H1 (cell line): ENCODE results near the gene L2HGDH. TPM values are rescaled to one million over a fixed set of nuclear protein-coding genes. Genes with fewer than 3 reads are reported as not detected.

Experiments used
- CTCF ChIA-PET: fragments of 300-600 bp; sonication (Branson Sonifier 250); formaldehyde crosslinking; loops from one replicate; lab custom pipeline; 2021; ENCODE audit not compliant: partially characterized antibody; lab: Charles Lee
- POLR2A ChIA-PET: fragments of 300-600 bp; sonication (Branson Sonifier 250); formaldehyde crosslinking; loops from one replicate; lab custom pipeline; 2021; ENCODE audit warnings: inconsistent platforms; ENCODE audit not compliant: partially characterized antibody; lab: Charles Lee
- DNase-seq, 2 experiments: peaks; one replicate each; pipeline versions ENCODE4 v3.0.0 to v3.0.0-alpha.2; 2010 to 2022; ENCODE audit warnings: low spot score in 2 of 2, low read depth in 1 of 2, mixed read lengths in 1 of 2
- FAIRE-seq: peaks from 2 replicates; lab custom pipeline; 2011; peaks lifted over from hg19 to GRCh38; lab: Jason Lieb, UNC
- H2AFZ ChIP-seq: 2 replicates; pipeline ENCODE4 v1.8.1; 2012; ENCODE audit warnings: low read length, inconsistent platforms
- H2AK5ac ChIP-seq: 2 replicates; pipeline ENCODE4 v1.6.1; 2013; ENCODE audit warnings: low read depth, low read length
- H2BK120ac ChIP-seq: replicated peaks from 2 replicates; pipeline ENCODE3; 2013; ENCODE audit warnings: low read depth, low read length, inconsistent platforms
- H2BK12ac ChIP-seq: 2 replicates; pipeline ENCODE4 v1.6.1; 2013; ENCODE audit warnings: low read depth, low read length
- H2BK15ac ChIP-seq: 2 replicates; pipeline ENCODE4 v1.6.1; 2013; ENCODE audit warnings: low read length
- H2BK20ac ChIP-seq: 2 replicates; pipeline ENCODE4 v1.6.1; 2013; ENCODE audit warnings: low read length
- H2BK5ac ChIP-seq: 2 replicates; pipeline ENCODE4 v1.6.1; 2013; ENCODE audit warnings: low read depth, low read length
- H3K14ac ChIP-seq: 2 replicates; pipeline ENCODE4 v1.6.1; 2013; ENCODE audit warnings: inconsistent platforms; ENCODE audit not compliant: insufficient read length
- H3K18ac ChIP-seq: 2 replicates; pipeline ENCODE4 v1.6.1; 2013; ENCODE audit warnings: low read length; ENCODE audit errors: extremely low read depth
- H3K23ac ChIP-seq: 2 replicates; pipeline ENCODE4 v1.6.1; 2013; ENCODE audit warnings: inconsistent platforms; ENCODE audit not compliant: insufficient read length
- H3K23me2 ChIP-seq: 2 replicates; pipeline ENCODE4 v1.6.1; 2013; ENCODE audit warnings: low read depth, low read length
- H3K27ac ChIP-seq: 2 replicates; pipeline ENCODE4 v1.6.1; 2011; ENCODE audit warnings: low read depth, low read length, inconsistent platforms
- H3K27me3 ChIP-seq, 4 experiments: replicated peaks in 1 of 4; 1 replicate in 1 of 4; 2 replicates in 3 of 4; pipeline versions ENCODE4 v1.6.1 to v1.8.1; 2011 to 2013; ENCODE audit warnings: low read length in 3 of 4, mild to moderate bottlenecking in 3 of 4, inconsistent platforms in 2 of 4, mixed read lengths in 2 of 4, moderate library complexity in 1 of 4; ENCODE audit not compliant: control insufficient read depth in 3 of 4, insufficient read depth in 3 of 4; ENCODE audit errors: extremely low read depth in 1 of 4
- H3K36me3 ChIP-seq, 4 experiments: 2 replicates each; pipeline versions ENCODE4 v1.6.1 to v1.8.1; 2011 to 2013; ENCODE audit warnings: mild to moderate bottlenecking in 4 of 4, low read length in 3 of 4, moderate library complexity in 2 of 4, control low read depth in 1 of 4, inconsistent platforms in 1 of 4; ENCODE audit not compliant: insufficient read depth in 4 of 4, control insufficient read depth in 2 of 4
- H3K4ac ChIP-seq: replicated peaks from 2 replicates; pipeline ENCODE3; 2013; ENCODE audit warnings: low read length, low read depth, mixed read lengths, inconsistent platforms; ENCODE audit not compliant: insufficient read length
- H3K4me1 ChIP-seq, 4 experiments: replicated peaks in 1 of 4; 1 replicate in 1 of 4; 2 replicates in 3 of 4; pipeline versions ENCODE4 v1.6.1 to v1.8.1; 2011 to 2013; ENCODE audit warnings: low read length in 3 of 4, inconsistent platforms in 2 of 4, mixed read lengths in 1 of 4; ENCODE audit not compliant: insufficient read depth in 4 of 4, control insufficient read depth in 3 of 4
- H3K4me2 ChIP-seq, 2 experiments: 2 replicates each; pipeline versions ENCODE4 v1.6.1 to v1.8.1; 2011 to 2013; ENCODE audit warnings: low read depth in 2 of 2, low read length in 2 of 2, control low read depth in 1 of 2, inconsistent platforms in 1 of 2, mild to moderate bottlenecking in 1 of 2; ENCODE audit not compliant: insufficient read depth in 1 of 2
- H3K4me3 ChIP-seq, 4 experiments: fragments of 200-600, 300-600 bp in 1 of 4; sonication (generic), shearing (Covaris generic), sonication (Bioruptor Twin) in 1 of 4; 2 replicates each; pipeline versions ENCODE4 v1.5.1 to v1.8.1; 2011 to 2016; ENCODE audit warnings: low read length in 4 of 4, low read depth in 3 of 4, control low read depth in 2 of 4, inconsistent platforms in 2 of 4, mild to moderate bottlenecking in 2 of 4, mixed read lengths in 1 of 4, moderate library complexity in 1 of 4; ENCODE audit not compliant: insufficient read depth in 2 of 4; ENCODE audit errors: extremely low read depth in 1 of 4
- H3K56ac ChIP-seq: replicated peaks from 2 replicates; pipeline ENCODE3; 2013; ENCODE audit warnings: low read depth, mild to moderate bottlenecking, mixed read lengths, low read length, inconsistent platforms; ENCODE audit not compliant: insufficient read length
- H3K79me1 ChIP-seq: 2 replicates; pipeline ENCODE4 v1.6.1; 2013; ENCODE audit warnings: low read depth, low read length, control low read depth
- H3K79me2 ChIP-seq, 2 experiments: 2 replicates each; pipeline versions ENCODE4 v1.6.1 to v1.8.1; 2012 to 2013; ENCODE audit warnings: low read length in 2 of 2, mild to moderate bottlenecking in 2 of 2, inconsistent platforms in 1 of 2; ENCODE audit not compliant: insufficient read depth in 2 of 2, control insufficient read depth in 1 of 2
- H3K9ac ChIP-seq, 4 experiments: replicated peaks in 1 of 4; 1 replicate in 1 of 4; 2 replicates in 3 of 4; pipeline versions ENCODE4 v1.6.1 to v1.8.1; 2011 to 2013; ENCODE audit warnings: low read depth in 3 of 4, low read length in 3 of 4, control low read depth in 2 of 4, mild to moderate bottlenecking in 2 of 4, moderate library complexity in 2 of 4, inconsistent platforms in 1 of 4; ENCODE audit errors: extremely low read depth in 1 of 4
- H3K9me3 ChIP-seq, 2 experiments: 2 replicates each; pipeline versions ENCODE4 v1.6.1 to v1.8.1; 2012 to 2013; ENCODE audit warnings: mild to moderate bottlenecking in 2 of 2, moderate library complexity in 2 of 2, control low read depth in 1 of 2, inconsistent platforms in 1 of 2, low read depth in 1 of 2, low read length in 1 of 2, mixed read lengths in 1 of 2; ENCODE audit not compliant: insufficient read depth in 2 of 2
- H4K20me1 ChIP-seq, 2 experiments: replicated peaks in 1 of 2; 2 replicates each; pipeline versions ENCODE3 to v1.8.1; 2011 to 2013; ENCODE audit warnings: inconsistent platforms in 2 of 2, low read length in 2 of 2, mild to moderate bottlenecking in 1 of 2; ENCODE audit not compliant: insufficient read depth in 2 of 2, control insufficient read depth in 1 of 2
- H4K5ac ChIP-seq: 2 replicates; pipeline ENCODE4 v1.6.1; 2013; ENCODE audit warnings: low read length, low read depth, mixed read lengths, inconsistent platforms; ENCODE audit not compliant: insufficient read length
- H4K8ac ChIP-seq: 2 replicates; pipeline ENCODE4 v1.8.0; 2013; ENCODE audit warnings: mild to moderate bottlenecking, moderate library complexity, low read length, inconsistent platforms; ENCODE audit not compliant: insufficient read depth; ENCODE audit errors: extremely low read depth
- H4K91ac ChIP-seq: replicated peaks from 2 replicates; pipeline ENCODE3; 2013; ENCODE audit warnings: low read length, mixed read lengths, inconsistent platforms; ENCODE audit not compliant: insufficient read length
- EP300 ChIP-seq, 2 experiments: IDR thresholded peaks; 1 replicate in 1 of 2; 2 replicates in 1 of 2; pipeline ENCODE4 v1.6.1; 2011 to 2012; ENCODE audit warnings: low read depth in 2 of 2, low read length in 2 of 2, mild to moderate bottlenecking in 2 of 2, borderline replicate concordance in 1 of 2, inconsistent platforms in 1 of 2, moderate library complexity in 1 of 2
- WGBS, 2 experiments: shearing (Covaris generic) in 1 of 2; methylation state at CpG; one replicate each; pipeline versions ENCODE4 v1.1.6 to v1.1.7; 2013 to 2015; ENCODE audit warnings: low lambda C conversion rate in 2 of 2, mixed read lengths in 2 of 2, inconsistent platforms in 1 of 2, low coverage in 1 of 2, missing lambda C conversion rate in 1 of 2; ENCODE audit not compliant: insufficient replicate concordance in 2 of 2, insufficient coverage in 1 of 2, insufficient read length in 1 of 2; ENCODE audit errors: extremely low coverage in 1 of 2, missing lambda C conversion rate in 1 of 2; 5-methylcytosine and 5-hydroxymethylcytosine counted together
- polyA plus RNA-seq, 7 experiments: library from polyadenylated mRNA; depleted of rRNA in 3 of 7; stranded (reverse) in 5 of 7; unstranded in 2 of 7; fragments of >200 nt in 5 of 7; fragments of 200-250 nt in 2 of 7; gene quantifications; 1 replicate in 5 of 7; 2 replicates in 1 of 7; 4 replicates in 1 of 7; pipeline versions ENCODE4 v1.2.1 to v1.2.3, GENCODE V29; 2011 to 2013; ENCODE audit warnings: missing spikeins in 2 of 7, mixed read lengths in 2 of 7
- total RNA-seq: library from RNA; stranded (reverse); fragmentation: NEBNext Ultra II Directional; extraction: Animal tissue kit (Norgen Biotek cat#: 25700); gene quantifications from 2 replicates; pipeline ENCODE4 v1.2.1, GENCODE V29; 2021
- TF ChIP-seq, protein P1 (sequence below): IDR thresholded peaks from 2 replicates; pipeline ENCODE4 v1.6.1; 2012; ENCODE audit warnings: inconsistent platforms

Gene L2HGDH
- total and polyA plus RNA-seq, 2 of the 8 experiments (the other 6 are each of a cell fraction or from before 2014, with no cell fraction given): 12.2 to 28.6 TPM

- Histone ChIP-seq H3K79me2 (no peaks in the 10 kb centered on the region), H2AK5ac (no peak overlapping the region), H3K36me3 (no peaks in the 10 kb centered on the region), H3K23ac (no peak overlapping the region), H3K27me3 (no peaks in the 10 kb centered on the region), H3K79me1 (no peaks in the 10 kb centered on the region), H3K4ac (no peak overlapping the region), H4K20me1 (no peaks in the 10 kb centered on the region), H2BK20ac (no peak overlapping the region), H3K14ac (no peak overlapping the region), H3K4me3 (no peak overlapping the region), H3K23me2 (no peaks in the 10 kb centered on the region), H3K18ac (no peak overlapping the region), H3K56ac (no peak overlapping the region), H2BK15ac (no peak overlapping the region), H3K9me3 (no peaks in the 10 kb centered on the region), H2BK12ac (no peak overlapping the region), H3K27ac (no peak overlapping the region), H3K4me2 (no peak overlapping the region), H4K5ac (no peak overlapping the region), H4K91ac (no peak overlapping the region), H3K9ac (no peak overlapping the region), H2AFZ (no peak overlapping the region), H2BK120ac (no peak overlapping the region), H4K8ac (no peak overlapping the region), H3K4me1 (peaks cover 0 to 6% (median 1%) of the 10 kb centered on the region in 4 experiments; a peak in 3 of 7 replicates), H2BK5ac (no peak overlapping the region)
- DNase-seq (no peak), FAIRE-seq (no peak)
- POLR2A ChIA-PET: interaction anchor here (1.0 kb wide), 1 partner anchor 32 kb away, joined by 4 read pairs; no protein-coding TSS in a partner anchor
- CTCF ChIA-PET: interaction anchor here (1.1 to 1.2 kb wide), 5 partner anchors 10 to 182 kb away, joined by 3 to 5 read pairs (median 4); no protein-coding TSS in a partner anchor
- 93% methylated on average over 2 of the region's 2 CpGs; no CpG with 5 or more reads in 1 of the 2 experiments for WGBS, 2 experiments
- TF ChIP-seq EP300 (IDR thresholded peaks at IDR 0.05; ENCODE audit: borderline replicate concordance in 1 of 2, low read depth in 2 of 2, low read length in 2 of 2): no peak
- TF ChIP-seq, protein P1, sequence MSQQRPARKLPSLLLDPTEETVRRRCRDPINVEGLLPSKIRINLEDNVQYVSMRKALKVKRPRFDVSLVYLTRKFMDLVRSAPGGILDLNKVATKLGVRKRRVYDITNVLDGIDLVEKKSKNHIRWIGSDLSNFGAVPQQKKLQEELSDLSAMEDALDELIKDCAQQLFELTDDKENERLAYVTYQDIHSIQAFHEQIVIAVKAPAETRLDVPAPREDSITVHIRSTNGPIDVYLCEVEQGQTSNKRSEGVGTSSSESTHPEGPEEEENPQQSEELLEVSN: no peak
These were observed 38.9 kb upstream of the L2HGDH start for GRCh38 chr14:50350975-50351374.
